GM21529 (cell line): Measurements from ENCODE around the gene PRKCZ.

Experiments
- ATAC-seq: cut with Tn5 transposase; IDR thresholded peaks from one replicate; pipeline ENCODE4 v1.9.1; 2021; ENCODE audit not compliant: unreplicated experiment

Gene PRKCZ

GRCh38 chr1:2061065-2061778, 11.0 kb downstream of the PRKCZ start:
- ATAC-seq, result no peak

DNA sequence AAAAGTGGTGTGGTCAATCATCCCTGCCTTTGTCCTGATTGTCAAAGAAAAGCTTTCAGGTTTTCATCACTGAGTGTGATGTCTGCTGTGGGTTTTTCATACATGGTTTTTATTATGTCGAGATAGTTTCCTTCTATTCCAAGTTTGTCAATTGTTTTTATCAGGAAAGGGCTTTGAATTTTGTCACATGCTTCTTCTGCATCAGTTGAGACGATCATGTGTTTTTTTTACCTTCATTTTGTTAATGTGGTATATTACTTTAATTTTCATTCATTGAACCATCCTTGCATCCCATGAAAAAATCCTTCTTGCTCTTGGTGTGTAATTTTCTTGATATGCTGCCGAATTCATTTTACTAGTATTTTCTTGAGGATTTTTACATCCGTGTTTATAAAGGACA, 15.5 kb downstream of the PRKCZ start:
- no peak for ATAC-seq

DNA sequence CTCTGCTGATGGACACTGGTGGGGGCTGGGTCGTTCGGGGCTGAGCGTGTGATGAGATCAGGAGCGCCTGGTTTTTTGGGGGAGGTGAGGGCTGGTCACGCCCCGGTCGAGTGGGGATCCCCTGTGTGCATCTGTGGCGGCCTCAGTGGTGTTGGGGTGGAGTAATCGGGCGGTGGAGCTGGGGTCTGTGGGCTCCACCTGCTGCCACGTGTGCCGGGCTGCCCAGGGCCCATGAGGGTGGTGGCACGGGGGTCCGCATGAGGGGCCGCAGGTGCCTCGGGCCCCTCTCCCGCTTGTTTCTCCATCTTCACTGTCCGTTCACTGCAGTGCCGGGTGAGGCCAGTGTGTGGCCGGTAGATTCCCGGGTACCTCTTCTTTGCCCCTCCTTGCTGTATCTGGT, 17.2 kb downstream of the PRKCZ start:
- ATAC-seq, result no peak

DNA sequence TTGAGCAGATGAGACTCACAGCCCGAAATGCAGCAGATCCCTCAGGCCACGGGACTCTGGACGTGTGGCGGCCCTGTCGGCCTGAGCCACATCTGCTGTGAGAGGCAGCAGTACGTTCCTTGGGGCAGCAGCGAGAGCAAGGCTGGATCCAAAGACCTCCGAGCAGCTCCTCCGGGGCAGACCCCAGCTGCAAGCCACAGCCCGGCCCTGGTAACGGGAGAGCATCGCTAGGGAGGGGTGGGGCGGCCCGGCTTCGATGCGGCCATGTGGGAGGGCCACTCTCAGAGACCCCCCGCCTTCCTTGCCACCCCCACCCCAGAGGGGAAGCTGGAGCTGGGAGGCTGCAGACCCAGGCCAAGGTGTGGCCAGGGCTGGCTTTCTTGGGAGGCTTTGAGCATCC, 17.8 kb downstream of the PRKCZ start:
- ATAC-seq, result no peak

DNA sequence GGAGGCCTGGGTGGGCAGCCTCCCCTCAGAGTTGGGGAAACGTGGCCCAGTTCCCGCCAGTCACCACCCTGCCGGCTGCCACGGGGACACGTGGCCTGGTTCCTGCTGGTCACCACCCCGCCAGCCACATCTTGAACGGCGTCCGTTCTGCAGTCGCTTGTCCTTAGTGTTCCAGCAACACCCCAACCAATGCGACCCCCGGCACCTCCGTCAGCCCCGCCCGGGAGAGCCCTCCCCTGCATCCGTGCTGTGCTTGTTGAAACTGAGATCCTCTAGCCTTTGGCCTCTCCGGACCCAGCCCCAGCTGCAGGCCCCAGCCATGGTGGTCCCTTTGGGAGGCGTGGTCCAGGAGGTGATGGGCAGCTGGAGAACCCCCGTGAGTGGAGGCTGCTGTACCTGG, 18.7 kb downstream of the PRKCZ start:
- no peak for ATAC-seq

DNA sequence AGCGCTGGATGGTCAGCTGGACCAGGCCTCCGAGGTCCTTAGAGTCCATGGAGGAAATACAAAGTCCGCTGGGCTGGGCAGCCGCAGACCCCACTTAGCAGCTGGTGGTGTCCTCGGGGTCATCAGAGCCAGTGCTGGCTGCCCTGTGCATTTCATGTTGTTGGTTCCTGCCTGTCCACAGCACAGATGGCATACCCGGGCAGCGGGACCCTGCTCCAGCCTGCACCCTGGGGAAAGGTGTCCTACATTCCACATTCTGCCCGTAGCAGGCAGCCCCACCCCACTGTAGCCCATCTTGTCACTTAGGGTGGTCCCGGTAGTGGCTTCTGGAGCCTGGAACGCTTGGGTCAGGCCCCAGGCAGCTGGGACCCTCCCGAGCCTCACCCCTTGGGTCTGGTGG, 19.8 kb downstream of the PRKCZ start:
- ATAC-seq, result no peak

DNA sequence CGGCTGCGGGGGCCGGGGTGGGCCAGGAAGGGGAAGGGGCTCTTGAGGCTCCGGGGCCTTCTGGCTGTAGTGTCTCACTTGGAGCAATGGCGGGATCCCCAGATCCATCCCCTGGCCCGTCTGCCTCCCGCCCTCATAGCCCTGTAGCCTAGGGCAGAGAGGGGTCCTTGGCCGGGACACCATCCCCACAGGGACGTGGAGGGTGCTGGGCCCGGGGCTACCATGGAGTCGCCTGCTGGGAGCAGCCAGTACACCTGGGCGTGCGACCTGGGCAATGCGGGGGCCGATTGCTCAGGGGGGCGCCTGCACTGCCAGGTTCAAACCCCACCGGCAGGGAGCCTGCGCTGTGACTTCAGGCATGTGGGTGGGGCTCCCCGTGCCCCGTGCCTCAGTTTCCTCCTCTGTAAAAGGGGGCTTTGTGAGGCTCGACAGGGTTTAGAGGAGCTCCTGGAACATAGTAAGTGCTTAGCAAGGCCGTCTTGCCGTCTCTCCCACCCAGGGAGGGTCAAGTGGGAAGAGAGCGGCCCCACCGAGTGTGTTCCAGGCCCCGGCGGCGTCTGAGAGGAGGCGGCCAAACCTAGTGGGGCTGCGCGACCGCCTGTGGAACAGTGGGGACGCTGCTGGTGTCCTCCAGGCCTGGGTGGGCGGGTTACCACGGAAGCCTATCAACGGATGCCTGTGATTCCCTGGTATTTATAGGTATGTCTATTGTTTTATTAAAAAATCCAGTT, 20.8 kb downstream of the PRKCZ start:
- ATAC-seq, result no peak

GRCh38 chr1:2072109-2072806, 22.0 kb downstream of the PRKCZ start:
- no peak for ATAC-seq

DNA sequence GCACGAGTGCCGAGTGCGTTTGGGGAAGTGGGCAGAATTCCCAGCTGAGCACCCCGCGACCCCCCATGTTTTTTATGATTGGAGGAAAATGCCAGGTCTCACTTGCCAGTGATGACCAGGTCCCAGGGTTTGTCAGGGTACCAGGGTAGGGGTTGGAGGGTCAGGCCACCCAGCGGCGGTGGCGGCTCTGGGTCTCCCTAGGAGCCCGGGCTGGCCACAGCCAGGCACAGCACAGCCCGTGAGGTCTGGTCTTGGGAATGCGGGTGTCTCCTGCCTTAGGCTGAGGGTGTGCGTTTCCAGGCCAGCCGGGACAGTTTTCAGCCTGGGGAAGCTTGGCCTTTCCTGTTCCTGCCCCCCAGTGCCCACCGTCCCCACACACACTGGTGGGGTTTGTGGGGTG, 22.7 kb downstream of the PRKCZ start:
- ATAC-seq, result no peak

DNA sequence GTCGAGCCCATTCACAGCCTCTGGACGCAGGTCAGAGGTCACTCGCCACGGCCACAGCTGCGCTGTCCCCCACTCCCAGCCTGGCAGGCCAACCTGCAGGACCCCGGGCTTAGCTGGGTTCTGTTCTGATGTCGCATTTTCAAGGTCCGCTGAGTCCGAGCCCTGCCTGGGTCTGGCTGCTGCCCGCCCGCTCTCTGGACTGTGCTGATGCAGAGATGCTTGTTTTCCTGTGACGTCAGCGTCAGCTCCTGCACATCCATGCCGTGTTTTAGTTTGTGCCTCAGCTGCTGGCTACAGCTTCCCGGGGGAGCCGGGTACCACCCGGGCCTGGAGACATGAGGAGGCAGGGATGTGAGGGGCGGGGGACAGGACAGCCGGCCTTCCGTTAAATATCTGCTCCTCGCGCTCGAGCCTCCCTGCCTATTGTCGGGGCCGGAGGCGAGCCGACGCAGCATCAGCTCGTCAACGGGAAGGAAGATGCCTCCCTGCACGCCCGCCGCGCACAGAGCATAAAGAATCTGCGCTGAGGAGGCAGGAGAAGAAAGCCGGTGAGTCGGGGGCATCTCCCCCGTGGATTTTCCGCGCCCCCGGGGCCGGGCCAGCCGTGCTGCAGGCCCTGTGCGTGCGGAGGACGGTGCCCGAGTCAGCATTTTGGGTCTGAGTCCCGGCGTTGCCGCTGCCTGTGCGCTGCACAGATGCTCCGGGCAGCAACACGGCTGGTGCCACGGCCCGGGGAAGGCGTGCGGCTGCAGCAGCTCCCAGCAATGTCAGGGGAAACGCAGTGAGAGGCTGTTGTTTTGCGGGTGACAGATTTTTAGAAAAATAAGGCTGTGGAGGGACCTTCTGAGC, 23.4 kb downstream of the PRKCZ start:
- no peak for ATAC-seq

DNA sequence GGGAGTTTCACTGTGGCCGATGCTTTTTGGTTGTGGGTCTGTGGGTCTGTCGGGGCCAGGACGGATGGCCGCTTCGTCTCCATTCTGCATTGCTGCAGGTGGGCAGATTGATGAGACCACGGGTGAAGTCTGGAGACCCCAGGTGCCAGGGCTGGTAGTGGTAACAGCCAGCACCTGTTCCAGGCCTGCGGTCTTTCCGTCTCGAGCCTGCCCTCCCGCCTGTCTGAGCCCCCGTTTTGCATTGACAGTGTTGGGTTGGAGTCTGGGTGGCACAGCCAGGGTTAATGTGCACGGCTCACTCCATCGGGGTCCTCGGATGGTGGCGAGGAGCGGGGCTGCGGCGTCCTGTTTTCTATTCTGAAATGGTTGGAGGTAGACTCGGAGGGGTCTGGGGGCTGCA, 24.2 kb downstream of the PRKCZ start:
- ATAC-seq, result no peak

- ATAC-seq, result no peak
Observed at GRCh38 chr1:2074944-2075740, 24.9 kb downstream of the PRKCZ start.

- ATAC-seq, result no peak
Observed at GRCh38 chr1:2076826-2077225, 26.6 kb downstream of the PRKCZ start.

DNA sequence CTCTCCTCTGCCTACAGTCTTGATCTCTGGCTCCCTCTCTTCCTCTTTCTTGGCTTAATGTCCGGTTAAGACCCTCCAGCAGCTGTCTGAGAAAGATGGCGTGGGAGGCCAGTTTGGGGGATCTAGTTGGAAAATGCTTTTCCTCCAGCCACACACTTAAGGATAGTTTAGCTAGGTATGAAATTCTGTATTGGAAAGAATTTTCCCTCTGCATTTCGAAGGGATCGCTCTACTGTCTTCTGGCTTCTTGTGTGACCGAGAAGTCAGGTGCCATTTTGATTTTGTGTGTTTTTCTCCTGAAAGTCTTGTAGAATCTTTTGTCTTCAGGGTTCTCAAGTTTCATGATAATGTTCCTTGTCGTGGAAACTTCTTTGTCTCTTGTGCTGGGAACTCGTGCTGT, 28.0 kb downstream of the PRKCZ start:
- no peak for ATAC-seq

DNA sequence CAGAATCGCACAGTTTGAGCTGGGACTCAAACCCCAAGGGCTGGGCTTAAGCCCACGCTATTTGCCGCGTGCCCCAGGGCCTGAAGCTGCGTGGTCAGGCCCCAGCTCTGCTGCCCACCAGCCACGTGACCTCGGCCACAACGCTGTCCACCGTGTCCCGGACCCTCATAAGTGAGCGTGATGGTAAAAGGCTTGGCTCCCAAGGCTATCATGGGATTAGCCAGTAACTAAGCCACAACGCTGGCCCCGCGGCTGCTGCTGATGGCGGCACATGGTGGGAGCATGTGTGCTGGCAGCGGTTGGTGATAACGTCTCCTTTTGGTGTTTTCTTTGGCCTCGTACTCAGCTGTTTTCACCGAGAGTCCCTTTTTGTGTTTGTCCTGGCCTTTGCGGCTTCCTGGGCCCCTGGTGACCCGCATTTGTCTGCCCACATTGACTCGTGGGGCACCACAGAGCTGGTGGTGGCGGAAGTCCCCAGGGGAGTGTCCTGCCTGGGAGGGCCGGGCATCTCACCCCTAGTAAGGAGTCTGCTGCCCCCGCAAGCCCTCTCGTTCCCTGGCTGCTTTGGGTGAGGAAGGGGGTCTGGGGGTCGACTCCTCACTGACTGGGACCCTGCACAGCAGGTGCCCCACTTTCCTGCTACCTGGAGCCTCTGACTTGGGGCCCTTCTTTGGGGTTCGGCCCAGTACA, 29.3 kb downstream of the PRKCZ start:
- ATAC-seq, result no peak

GRCh38 chr1:2080140-2080539, 29.9 kb downstream of the PRKCZ start:
- no peak for ATAC-seq

GRCh38 chr1:2080884-2081283, 30.7 kb downstream of the PRKCZ start:
- no peak for ATAC-seq

GRCh38 chr1:2081326-2081885, 31.2 kb downstream of the PRKCZ start:
- ATAC-seq, result no peak

DNA sequence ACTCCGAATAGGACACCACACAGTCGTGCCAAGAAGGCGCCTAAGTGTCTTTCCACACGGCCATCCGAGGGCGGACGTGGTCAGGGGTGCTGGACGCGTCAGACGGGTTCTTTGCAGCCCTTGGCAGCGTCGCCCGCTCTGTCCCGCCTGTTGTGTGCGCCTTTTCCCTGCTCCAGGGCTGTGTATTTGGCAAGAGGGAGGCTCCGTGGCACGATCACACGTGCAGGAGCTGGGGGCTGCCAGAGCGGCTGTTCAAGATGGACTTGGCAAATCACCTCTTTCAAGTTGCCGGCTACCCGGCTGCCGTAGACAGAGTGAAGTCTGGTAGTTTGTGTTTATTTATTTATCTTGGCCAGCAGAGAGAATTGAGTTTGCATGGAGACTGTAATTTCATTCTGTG, 31.9 kb downstream of the PRKCZ start:
- ATAC-seq, result no peak

DNA sequence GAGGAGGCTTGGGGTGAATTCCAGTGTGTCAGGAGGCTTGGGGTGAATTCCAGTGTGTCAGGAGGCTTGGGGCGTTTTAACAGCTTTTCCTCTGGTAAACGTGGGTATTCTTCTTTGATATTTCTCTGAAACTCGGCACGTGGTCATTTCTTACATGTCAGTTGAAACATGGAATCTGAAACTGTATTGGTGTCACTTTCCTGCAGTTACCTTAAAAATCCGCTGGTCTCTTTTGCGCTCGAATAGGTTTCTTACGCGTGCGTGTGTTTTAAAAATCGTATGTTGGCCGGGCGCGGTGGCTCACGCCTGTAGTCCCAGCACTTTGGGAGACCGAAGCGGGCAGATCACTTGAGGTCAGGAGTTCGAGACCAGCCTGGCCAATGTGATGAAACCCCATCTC, 33.5 kb downstream of the PRKCZ start:
- ATAC-seq, result no peak
